ENCODE data around the gene LRRC28.
A peak's percentile ranks its signal among the peaks of the same experiment; 100 is the strongest.

GRCh38 chr15:99212406-99212805, 38.9 kb upstream of the LRRC28 start:
- no peak for TF ChIP-seq CTCF (conservative IDR thresholded peaks at IDR 0.05; ENCODE audit: low read depth, low read length)
- no peak for TF ChIP-seq RFX5 (IDR thresholded peaks at IDR 0.05; ENCODE audit: low read depth, low read length)
- no peak for TF ChIP-seq CHD1 (IDR thresholded peaks at IDR 0.05; ENCODE audit: low read depth, low read length)
- TF ChIP-seq BHLHE40 (IDR thresholded peaks at IDR 0.05; ENCODE audit: low read depth, low read length): no peak
- TF ChIP-seq POLR2A (IDR thresholded peaks at IDR 0.05; ENCODE audit: low read depth, low read length): no peak
- TF ChIP-seq, protein P1, sequence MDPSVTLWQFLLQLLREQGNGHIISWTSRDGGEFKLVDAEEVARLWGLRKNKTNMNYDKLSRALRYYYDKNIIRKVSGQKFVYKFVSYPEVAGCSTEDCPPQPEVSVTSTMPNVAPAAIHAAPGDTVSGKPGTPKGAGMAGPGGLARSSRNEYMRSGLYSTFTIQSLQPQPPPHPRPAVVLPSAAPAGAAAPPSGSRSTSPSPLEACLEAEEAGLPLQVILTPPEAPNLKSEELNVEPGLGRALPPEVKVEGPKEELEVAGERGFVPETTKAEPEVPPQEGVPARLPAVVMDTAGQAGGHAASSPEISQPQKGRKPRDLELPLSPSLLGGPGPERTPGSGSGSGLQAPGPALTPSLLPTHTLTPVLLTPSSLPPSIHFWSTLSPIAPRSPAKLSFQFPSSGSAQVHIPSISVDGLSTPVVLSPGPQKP (IDR thresholded peaks at IDR 0.05; ENCODE audit: borderline replicate concordance, low read depth, low read length): no peak
- TF ChIP-seq RCOR1 (IDR thresholded peaks at IDR 0.05; ENCODE audit: insufficient replicate concordance, low read length): no peak
- no peak for TF ChIP-seq CEBPB (IDR thresholded peaks at IDR 0.05; ENCODE audit: low read depth, low read length)
- TF ChIP-seq MAFK (IDR thresholded peaks at IDR 0.05; ENCODE audit: low read depth, low read length): no peak
- TF ChIP-seq MAZ (IDR thresholded peaks at IDR 0.05; ENCODE audit: borderline replicate concordance, low read depth, low read length): no peak
- TF ChIP-seq RAD21 (IDR thresholded peaks at IDR 0.05; ENCODE audit: low read length): peak; percentile 12; the same call in 1 of the 2 replicates
- TF ChIP-seq SMC3 (IDR thresholded peaks at IDR 0.05; ENCODE audit: low read depth, low read length): no peak; the same call in 1 of the 2 replicates
- TF ChIP-seq FOS (IDR thresholded peaks at IDR 0.05; ENCODE audit: low read depth, low read length): peak; percentile 37; the same call in 1 of the 2 replicates
